HuH-7.5 (cell line): ENCODE results near the gene ID2.

Source experiments
- DNase-seq: peaks from one replicate; pipeline ENCODE4 v3.0.0; 2011; ENCODE audit warnings: low spot score

ID2 gene

GRCh38 chr2:8670580-8670979 is 11.3 kb upstream of the ID2 start:
- no peak for DNase-seq

GRCh38 chr2:8671176-8671575 is 10.7 kb upstream of the ID2 start:
- DNase-seq: no peak

GRCh38 chr2:8671802-8672201 is 10.1 kb upstream of the ID2 start:
- no peak for DNase-seq

- DNase-seq: no peak
Observed at GRCh38 chr2:8672940-8673339, 8.9 kb upstream of the ID2 start.

GRCh38 chr2:8673381-8673780 is 8.5 kb upstream of the ID2 start:
- DNase-seq: no peak

- no peak for DNase-seq
Observed at GRCh38 chr2:8674420-8675009, 7.3 kb upstream of the ID2 start.

GRCh38 chr2:8675543-8675942 is 6.3 kb upstream of the ID2 start:
- DNase-seq: no peak

- DNase-seq: peak; percentile 54
Observed at GRCh38 chr2:8676191-8676920, 5.5 kb upstream of the ID2 start.

GRCh38 chr2:8676921-8677645 is 4.8 kb upstream of the ID2 start:
- DNase-seq: peak; percentile 45

- peak; percentile 50 for DNase-seq
Observed at GRCh38 chr2:8677646-8678592, 3.9 kb upstream of the ID2 start.

- peak; percentile 78 for DNase-seq
Observed at GRCh38 chr2:8678731-8679566, 2.9 kb upstream of the ID2 start.

GRCh38 chr2:8679567-8679826 is 2.4 kb upstream of the ID2 start:
- DNase-seq: no peak

GRCh38 chr2:8679827-8680731 is 1.8 kb upstream of the ID2 start:
- peak; percentile 91 for DNase-seq

GRCh38 chr2:8680822-8681760 is 765 bp upstream of the ID2 start:
- DNase-seq: peak; percentile 60

GRCh38 chr2:8682719-8683667 is 1.1 kb downstream of the ID2 start:
- DNase-seq: no peak

GRCh38 chr2:8684540-8684877 is 2.7 kb downstream of the ID2 start:
- peak; percentile 49 for DNase-seq

- peak; percentile 32 for DNase-seq
Observed at GRCh38 chr2:8684878-8685696, 3.2 kb downstream of the ID2 start.
